Effector CD4-positive, alpha-beta T cell (primary cell): ENCODE measurements around the gene MZF1.

Experiments used
- DNase-seq: peaks from one replicate; pipeline ENCODE4 v3.0.0-alpha.2; 2020

Gene MZF1

DNA sequence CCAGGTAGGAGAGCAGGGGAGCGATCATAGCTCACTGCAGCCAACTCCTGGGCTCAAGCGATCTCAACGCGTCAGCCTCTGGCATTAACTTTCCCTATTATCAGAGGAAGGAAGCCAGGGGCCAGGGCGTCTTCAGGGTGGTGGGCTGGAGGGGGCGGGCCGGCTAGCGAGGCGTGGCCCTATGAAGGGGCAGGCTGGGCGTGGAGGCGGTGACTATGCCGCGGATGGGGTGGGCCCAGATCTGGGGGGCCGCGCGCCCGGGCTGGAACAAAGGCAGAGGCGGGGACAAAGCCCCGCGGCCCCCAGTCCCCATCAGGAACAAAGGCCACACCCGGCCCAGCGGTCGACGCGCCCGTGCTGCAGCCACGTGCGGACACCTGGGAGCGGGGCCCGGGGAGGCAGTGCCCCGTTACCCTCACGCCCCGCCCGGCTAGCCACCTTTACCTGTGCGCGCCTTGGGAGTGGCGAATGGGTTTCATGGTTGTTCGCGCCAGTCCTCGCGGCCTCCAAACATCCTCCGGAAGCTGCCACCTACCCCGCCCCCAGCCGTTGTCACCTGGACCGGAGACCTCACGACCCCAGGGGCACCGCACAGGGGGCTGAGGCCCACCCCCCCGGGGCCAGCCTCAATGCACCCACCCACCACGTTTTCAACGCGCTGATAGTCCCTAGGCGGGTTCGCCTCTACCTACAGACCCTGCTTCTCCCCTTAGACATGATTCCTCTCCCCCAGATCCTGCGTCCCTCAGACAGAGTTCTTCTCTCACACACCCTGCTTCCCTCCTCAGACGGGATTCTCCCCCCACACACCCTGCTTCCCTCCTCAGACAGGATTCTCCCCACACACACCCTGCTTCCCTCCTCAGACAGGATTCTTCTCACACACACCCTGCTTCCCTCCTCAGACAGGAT lies 34.6 kb downstream of the MZF1 start:
- no peak for DNase-seq

DNA sequence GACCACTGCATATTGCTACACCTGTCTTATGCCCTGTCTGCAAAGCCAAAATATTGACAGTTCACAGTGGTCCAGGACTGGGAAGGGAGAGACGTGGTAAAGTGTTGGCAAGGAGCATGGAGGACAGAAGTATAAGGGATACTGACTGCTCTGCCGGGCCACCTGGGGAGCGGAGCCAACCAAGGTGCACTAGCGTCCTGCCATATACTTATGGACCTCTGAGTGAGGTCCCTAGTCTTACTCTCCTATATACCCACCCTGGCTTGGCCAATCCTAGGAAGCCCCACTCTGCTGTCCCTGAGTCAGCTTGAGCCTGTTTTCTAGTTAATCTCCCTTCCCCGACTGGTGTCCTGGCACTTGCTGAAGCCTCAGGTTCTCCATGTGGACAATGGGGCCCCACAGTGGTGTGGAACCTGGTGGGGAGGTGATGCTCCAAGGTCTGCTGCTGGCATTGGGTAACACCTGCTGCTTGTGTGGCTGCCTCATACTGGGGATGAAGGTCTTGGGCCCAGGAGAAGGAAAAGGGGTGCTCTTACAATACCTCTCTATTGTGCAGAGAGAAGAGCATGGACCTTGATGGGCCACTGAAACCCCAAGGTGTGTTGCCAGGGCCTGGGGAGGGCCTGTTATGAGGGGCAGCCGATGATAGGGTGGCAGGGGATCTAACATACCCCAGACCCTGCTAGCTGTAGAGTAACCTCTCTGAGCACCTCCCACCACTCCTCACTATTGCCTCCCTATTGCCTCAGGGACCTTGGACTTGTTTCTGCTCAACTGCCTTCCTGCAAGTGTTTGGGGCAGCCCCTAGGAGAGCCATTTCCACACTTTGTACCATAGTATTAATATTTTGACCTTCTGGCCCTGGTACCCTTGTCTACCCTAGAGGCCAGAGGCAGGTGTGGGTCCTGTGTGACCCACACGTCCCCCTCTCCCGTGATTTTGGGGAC lies 36.0 kb downstream of the MZF1 start:
- no peak for DNase-seq

DNA sequence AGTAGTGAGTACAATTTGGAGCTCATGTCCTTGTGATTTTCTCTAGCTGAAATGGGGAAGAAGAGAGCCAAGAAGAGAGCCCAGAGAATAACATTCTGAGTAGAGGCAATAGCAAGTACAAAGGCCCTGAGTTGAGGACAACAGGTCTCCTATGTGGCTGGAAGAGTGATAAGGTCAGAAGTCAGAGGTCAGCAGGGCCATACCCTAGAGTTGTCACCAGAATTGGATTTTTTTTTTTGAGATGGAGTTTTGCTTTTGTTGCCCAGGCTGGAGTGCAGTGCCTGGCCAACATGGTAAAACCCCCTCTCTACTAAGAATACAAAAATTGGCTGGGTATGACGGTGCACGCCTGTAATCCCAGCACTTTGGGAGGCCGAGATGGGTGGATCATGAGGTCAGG lies 37.3 kb downstream of the MZF1 start:
- DNase-seq, result no peak

DNA sequence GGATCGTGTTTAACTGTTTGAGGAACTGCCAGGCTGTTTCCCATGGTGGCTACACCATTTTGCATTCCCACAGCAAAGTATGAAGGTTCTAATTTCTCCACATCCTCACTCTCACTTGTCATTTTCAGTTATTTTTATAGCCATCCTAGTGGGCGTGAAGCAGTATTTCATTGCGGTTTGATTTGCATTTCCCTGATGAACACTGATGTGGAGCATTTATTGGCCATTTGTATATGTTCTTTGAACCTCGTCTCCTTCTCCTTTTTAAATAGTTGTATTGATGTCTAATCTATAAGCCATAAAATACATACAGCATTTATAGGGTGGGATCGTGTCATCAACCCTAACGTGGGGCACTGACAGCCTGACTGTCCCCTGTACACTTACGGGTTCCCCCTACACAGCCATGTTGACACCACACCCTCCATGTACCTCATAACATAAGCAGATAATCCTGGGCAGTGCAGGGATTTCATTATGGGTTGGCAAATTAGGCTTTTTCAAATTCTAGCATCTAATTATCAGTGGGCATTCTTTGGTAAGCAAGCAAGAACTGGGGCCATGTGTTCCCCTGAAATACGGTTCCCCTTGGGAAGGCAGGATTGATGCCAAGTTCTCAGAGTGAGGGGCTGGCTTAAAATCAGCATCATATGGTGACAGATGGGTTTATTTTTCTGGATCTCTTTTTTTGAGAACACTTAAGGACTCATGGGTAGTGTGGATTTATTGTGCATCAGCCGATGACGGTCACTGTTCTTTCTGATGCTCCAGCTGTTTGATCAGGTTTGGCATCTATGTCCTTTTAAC lies 41.9 kb downstream of the MZF1 start:
- DNase-seq, result no peak

DNA sequence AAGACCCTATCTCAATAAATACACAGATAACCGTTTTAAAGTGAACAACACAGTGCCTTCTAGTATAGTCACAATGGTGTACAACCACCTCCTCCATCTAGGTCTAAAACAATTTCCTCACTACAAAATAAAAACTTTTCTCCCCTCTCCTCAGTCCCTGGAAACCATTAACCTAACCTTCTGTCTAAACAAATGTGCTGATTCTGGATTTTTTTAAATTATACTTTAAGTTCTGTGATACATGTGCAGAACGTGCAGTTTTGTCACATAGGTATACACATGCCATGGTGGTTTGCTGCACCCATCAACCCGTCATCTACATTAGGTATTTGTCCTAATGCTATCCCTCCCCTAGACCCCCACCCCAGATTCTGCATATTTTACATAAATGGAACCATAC lies 43.7 kb downstream of the MZF1 start:
- no peak for DNase-seq

DNA sequence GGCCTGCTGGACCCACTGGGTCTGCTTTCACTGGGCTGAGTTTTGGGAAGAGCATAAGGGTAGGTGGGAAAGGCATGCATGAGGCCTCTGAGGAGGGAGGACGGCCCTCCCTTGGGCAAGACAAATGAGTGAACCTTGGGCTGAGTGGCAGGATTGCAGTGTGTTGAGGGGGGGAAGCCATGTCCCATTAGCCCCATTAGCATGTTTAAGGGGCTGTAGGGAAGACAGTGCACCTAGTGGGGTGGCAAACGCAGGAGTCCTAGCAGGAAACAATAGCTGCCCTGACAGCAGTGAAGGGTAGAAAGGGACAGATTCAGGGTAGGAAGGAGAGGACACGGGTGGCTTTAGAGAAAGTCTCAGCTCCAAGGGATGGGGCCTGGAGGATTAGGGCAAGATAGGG lies 50.4 kb downstream of the MZF1 start:
- no peak for DNase-seq

DNA sequence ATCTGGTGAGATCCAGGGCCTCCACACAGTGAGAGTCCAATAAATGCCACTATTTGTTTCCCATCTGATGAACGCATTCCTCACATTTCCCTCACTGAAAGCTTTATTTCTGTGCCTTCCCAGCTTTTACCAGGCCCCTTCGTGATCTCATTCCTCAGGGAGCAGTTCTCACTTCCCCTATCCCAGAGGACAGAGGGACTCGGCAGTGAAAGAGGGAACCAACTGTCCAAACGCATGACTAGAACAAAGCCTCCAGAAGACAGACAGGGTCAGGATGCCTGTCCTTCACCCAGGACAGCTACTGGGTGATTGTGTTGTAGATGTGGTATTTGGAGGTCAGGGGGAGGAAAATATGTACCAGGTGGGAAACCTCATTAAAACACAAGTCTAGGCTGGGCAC lies 51.5 kb downstream of the MZF1 start:
- DNase-seq, result no peak

DNA sequence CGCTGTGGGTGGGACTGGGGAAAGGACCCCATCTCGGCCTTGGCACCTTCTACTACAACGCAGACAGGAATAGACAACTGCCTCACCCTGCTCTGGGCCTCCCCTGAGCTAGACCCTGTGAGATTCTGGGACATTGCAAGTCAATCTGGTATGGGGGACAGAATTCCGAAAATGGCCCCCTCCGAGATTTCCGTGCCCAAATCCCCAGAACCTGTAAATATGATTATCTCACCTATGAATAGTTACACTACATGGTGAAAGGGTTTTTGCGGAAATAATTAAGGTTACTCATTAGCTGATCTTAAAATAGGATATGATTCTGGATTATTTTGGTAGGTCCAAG lies 52.9 kb downstream of the MZF1 start:
- DNase-seq, result no peak

DNA sequence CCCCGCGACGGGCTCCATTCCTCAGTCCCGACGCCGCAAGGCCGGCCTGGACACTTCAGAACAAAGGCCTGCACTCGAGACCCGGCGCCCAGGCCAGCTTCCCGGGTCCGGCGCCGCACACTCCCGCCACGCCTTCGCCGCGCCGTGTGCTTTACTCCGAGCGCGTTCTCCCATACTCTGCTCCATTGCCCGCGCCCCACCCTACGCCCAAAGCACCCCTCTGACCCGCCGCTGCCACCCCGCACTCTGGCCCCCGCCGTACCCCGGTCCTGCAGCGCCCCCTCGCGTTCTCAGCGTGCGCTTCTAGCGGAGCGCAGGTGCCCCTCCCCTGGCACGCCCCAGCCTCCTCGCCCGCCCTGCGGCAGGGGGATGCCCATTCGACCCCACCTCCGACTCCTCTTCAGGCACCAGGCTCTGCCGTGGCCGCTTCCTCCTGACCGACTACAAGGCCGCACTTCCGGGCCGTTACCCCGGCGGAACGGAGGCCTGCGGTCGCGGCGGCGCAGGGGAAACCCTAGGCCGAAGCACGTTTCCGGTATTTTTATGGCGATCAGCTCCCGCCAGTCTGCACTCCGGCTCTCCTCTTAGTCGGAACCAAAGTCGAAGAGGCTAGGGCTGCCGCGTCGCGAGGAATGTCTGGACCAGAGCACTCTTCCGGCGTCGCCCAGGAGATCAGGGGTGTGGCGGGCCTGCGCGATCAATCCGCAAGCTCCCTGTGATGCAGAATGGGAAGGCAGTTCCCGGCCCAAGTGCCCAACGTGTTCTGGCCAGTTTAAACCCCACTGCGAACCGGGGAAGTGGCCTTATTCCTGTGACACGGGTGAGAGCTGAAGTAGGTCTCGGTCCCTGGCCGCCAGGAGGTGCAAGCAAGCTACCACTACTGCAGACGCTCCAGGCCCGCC lies 53.5 kb downstream of the MZF1 start, which contains the start of gene ZBTB45:
Gene ZBTB45, minus strand, starts transcription at position 456 of the 902 bp plus-strand sequence. CDS start 2,137 bp downstream, outside the sequence.
- DNase-seq, result peak; percentile 82

DNA sequence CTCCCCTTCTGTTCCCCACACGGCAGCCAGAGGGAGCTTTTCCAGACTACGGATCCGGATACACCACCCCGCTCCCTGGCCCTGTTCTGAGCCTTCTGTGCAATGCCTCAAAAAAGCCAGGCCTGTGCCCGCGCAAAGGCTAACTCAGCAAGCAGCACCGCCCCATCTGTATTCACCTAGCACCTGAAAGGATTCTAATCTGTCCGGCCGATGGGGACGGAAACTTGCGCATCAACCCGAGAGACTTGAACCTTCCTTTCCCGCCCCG lies 54.1 kb downstream of the MZF1 start:
- peak; percentile 47 for DNase-seq

DNA sequence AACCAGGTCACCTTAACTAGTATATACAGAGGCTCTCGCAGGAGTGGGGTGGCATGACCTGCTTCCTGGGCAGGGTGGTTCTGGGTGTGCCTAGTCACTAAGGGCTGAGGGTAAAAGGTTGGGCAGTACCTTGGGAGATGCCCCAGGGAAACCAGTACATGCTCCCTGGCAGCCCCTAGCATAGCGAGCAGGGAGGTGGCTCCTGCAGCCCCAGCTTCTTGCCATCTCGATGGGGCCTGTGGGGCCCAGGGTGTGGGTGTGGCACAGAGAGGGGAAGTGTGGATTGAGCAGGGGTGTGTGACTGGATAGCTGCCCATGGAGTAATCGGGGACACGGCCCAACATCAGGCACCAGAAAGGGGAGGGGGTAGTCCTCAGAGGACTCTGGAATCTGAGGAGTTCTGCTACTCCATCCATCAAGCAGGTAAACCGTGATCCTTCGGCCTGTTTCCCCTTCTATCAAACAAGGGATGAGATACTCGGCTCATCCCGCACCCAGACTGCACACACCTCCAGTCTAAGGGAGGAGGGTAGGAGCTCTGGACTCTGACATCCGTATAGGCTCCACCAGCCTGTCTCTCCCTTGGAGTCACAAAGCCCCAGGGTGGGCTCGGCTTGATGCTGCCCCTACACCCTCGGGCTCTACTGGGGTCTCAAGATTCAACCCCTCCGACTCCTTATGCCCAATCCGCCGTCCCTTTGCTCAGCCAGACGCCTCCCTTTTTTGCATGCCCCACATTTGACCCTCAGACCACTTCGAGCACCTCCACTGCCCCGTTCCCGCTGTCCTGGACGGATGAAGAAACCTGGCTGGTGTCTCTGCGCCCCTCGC lies 54.7 kb downstream of the MZF1 start:
- DNase-seq, result no peak

DNA sequence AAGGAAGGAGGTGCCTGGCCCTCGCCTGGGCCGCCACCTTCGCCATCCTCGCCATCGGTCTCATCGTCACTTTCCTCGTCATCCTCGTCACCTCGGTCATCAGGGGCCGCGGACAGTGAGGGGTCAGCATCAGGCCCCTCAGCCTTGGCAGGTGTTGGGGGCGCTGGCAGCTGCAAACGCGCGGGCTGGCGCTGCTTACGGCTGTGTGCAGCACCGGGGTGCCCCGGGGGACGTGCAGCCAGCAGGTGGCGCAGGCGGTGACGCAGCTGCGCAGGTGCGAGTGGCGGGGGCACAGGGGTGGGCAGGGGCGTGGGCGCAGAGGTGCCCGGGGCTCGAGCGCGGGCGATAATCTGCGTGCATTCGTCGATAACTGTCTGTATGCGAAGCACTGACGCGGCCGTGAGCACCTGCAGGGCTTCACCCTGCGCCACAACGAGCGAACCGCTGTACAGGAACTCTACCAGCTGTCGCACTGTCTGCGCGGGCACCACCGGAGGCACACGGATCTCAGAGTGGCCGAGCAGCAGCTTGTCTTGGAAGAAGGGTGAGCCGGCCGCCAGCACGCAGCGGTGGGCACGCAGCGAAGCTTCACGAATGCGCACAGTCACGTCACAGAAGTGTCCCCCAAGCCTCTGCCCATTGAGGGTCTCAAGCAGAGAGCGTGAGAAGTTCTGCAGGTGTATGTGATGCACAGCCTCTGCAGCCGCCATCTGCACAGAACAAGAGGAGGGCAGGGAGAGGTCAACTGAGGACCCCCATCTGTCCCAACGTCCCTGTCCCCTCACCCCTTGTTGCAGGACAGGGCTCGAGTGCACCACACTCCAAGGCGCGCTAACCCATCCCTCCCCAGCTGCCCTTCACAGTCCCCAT lies 55.9 kb downstream of the MZF1 start:
- DNase-seq, result no peak

DNA sequence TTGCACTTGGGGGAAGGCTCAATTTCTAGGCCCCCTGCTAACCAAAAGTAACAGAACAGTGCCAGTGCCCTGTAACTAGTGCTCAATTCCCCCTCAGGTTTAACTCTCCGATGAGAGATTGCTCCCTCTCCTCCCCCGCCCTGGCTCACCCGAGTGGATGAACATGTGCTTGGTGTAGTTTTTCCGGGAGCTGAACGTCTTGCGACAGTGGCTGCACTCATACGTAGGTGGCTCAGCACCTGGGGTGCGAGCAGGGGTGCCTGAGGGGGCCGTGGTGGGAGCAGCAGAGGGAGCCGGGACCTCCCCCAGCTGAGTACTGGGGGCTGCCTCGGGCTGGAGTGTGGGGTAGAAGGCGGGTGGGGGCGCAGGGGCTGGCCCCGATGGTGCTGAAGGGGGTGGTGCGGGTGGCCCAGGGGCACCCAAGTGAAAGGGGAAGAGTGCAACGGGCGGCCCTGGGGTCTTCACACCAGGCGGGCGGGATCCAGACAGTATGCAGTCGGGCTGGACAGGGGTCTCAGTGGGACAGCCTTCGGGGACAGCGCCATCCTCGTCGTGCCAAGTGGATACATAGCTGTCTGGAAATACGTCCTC lies 56.8 kb downstream of the MZF1 start:
- no peak for DNase-seq

DNA sequence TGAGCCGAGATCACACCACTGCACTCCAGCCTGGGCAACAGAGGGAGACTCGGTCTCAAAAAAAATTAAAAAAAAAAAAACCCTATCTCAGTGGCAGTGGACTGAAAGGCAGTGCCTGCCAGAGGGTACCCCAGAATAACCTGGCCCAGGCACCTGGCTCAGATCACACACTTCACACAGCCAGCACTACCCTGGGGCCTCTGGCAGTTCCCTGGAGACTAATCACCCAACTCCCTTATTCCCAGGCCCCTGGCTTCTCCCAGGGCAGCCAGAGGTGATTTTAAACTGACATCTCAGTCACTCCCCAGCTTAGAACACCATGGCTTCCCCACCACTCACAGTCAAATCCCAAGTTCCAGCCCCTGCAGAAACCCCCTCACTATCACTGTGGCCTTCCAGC lies 57.9 kb downstream of the MZF1 start:
- DNase-seq, result no peak

DNA sequence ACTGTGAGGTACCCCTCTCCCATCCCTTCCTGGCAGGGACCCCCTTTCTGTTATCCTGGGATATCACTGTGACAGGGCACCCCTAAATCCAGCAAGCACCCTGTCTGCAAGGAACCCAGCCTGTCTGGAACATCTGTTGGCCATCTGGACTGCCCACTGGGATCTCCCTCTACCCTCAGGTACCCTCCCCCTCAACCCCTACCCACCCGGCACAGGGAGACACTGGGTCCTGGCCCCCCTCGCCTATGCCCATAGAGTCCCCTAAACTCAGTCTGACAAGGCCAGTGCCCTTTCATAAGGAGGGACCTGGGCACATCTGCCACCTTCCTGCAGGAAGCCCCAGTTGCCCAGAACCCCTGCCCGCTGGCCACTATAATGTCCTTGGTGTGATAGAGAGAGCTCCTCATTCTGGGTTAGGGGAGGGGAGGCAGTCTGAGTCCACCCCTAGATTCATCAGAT lies 58.5 kb downstream of the MZF1 start:
- no peak for DNase-seq

DNA sequence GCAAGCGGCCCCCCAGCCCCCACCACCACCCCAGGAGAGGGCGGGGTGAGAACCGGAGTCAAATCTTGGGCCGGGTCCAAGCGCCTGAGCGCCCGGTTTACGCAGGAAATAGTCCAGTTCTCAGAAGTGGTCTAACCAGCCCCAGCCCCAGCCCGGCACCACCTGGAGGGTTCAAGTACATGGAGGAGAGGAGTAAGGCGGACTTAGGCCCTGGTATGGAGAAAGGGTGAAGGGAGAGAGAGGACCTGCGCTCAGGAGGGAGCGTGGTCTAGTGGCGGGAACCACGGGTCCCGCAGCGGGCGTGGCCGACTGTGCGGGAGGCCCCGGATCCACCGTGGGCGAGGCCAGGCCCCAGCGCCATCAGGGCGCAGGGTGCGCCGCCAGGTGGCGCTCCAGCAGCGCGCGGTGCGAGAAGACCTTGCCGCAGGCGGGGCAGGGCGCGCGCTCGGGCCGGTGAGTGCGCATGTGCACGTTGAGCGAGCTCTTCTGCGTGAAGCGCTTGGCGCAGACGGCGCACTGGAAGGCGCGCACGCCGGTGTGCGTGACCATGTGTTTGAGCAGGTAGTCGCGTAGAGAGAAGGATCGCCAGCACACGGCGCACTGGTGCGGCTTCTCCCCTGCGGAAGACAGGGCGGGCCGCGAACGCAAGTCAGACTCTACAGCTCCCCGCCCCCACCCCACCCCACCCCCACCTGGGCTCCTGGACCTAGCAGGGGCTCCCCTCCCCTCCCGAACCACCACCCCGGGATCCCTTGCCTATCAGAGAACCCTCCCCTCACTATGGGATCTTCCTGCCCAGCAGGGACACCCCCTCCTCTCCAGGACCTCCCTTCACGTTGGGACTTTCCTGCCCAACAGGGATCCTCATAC lies 59.2 kb downstream of the MZF1 start:
- DNase-seq, result peak; percentile 90

DNA sequence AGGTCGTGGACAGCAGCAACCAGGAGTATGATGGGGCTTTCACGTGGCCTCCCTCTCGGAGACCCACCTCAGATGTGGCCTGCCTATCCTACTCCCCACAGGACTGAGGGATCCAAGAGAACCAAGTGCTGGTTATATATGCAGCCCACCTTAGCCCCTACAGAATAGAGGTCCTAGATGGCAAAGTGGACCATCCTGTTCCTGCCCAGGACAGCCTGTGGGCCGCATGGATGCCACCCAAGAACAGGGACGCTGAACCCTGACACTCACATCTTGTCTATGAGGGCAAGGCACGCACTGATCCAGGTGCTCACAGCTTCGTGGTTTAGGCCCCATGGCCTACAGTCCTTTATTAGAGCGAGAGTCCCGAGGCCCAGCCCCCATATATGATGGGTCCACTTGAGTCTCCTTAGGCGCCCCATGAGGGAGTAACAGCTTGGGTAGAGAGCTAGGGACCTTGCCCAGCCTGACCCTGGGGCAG lies 59.9 kb downstream of the MZF1 start:
- DNase-seq, result no peak
